GM23338 (cell line): Measurements from ENCODE around the gene GAPT. TPM values are rescaled to one million over a fixed set of nuclear protein-coding genes. Genes with fewer than 3 reads are reported as not detected.

Experiments
- ATAC-seq: fragments of 200-7000 bp; cut with Tn5 transposase; 3 replicates; pipeline ENCODE4 v1.9.1; 2020
- DNase-seq: peaks from one replicate; pipeline ENCODE4 v3.0.0-alpha.2; 2015; ENCODE audit warnings: low spot score
- H2AFZ ChIP-seq: fragments of 200-600 bp; sonication (generic); 2 replicates; pipeline ENCODE4 v1.8.0; 2016; ENCODE audit warnings: antibody characterized with exemption, mild to moderate bottlenecking, moderate library complexity
- H3F3A ChIP-seq: fragments of 200-600 bp; sonication (generic); replicated peaks from 2 replicates; pipeline ENCODE4 v1.8.0; 2017; ENCODE audit warnings: antibody characterized with exemption, mixed run types, low read depth
- H3K27ac ChIP-seq: fragments of 200-600 bp; sonication (generic); 2 replicates; pipeline ENCODE4 v1.6.1; 2016; ENCODE audit warnings: low read depth
- H3K27me3 ChIP-seq: fragments of 200-600 bp; sonication (generic); 2 replicates; pipeline ENCODE4 v1.8.0; 2016; ENCODE audit warnings: mild to moderate bottlenecking, mixed run types, moderate library complexity; ENCODE audit not compliant: insufficient read depth
- H3K36me3 ChIP-seq: fragments of 200-600 bp; sonication (generic); 2 replicates; pipeline ENCODE4 v1.8.0; 2016; ENCODE audit warnings: mild to moderate bottlenecking; ENCODE audit not compliant: insufficient read depth
- H3K4me1 ChIP-seq: fragments of 200-600 bp; sonication (generic); 2 replicates; pipeline ENCODE4 v1.8.0; 2016; ENCODE audit warnings: mild to moderate bottlenecking, moderate library complexity; ENCODE audit not compliant: insufficient read depth
- H3K4me2 ChIP-seq: fragments of 200-600 bp; sonication (generic); 2 replicates; pipeline ENCODE4 v1.7.1; 2017; ENCODE audit warnings: mixed run types
- H3K4me3 ChIP-seq: fragments of 200-600 bp; sonication (generic); 2 replicates; pipeline ENCODE4 v1.6.1; 2016; ENCODE audit warnings: mixed run types
- H3K79me2 ChIP-seq: fragments of 200-600 bp; sonication (generic); replicated peaks from 2 replicates; pipeline ENCODE4 v1.8.0; 2017; ENCODE audit warnings: mild to moderate bottlenecking; ENCODE audit not compliant: insufficient read depth
- H3K9me2 ChIP-seq: fragments of 200-600 bp; sonication (generic); 2 replicates; pipeline ENCODE4 v1.8.0; 2017; ENCODE audit not compliant: insufficient read depth
- H4K20me1 ChIP-seq: fragments of 200-600 bp; sonication (generic); replicated peaks from 2 replicates; pipeline ENCODE4 v1.8.0; 2017; ENCODE audit warnings: mild to moderate bottlenecking; ENCODE audit not compliant: insufficient read depth
- H3K27ac Mint-ChIP-seq: 2 replicates; pipeline ENCODE4 v1.8.0; 2020; ENCODE audit warnings: inconsistent platforms, mild to moderate bottlenecking, moderate library complexity, mixed read lengths
- H3K27me3 Mint-ChIP-seq: 3 replicates; pipeline ENCODE4 v1.8.0; 2022; ENCODE audit warnings: low read depth, mild to moderate bottlenecking, moderate library complexity, mixed read lengths, inconsistent platforms; ENCODE audit not compliant: insufficient read depth, poor library complexity
- H3K36me3 Mint-ChIP-seq: 3 replicates; pipeline ENCODE4 v1.8.0; 2021; ENCODE audit warnings: low read depth, mild to moderate bottlenecking, inconsistent platforms, moderate library complexity, mixed read lengths
- H3K4me1 Mint-ChIP-seq: 3 replicates; pipeline ENCODE4 v1.8.0; 2020; ENCODE audit warnings: mild to moderate bottlenecking, inconsistent platforms, mixed read lengths
- H3K4me3 Mint-ChIP-seq: 3 replicates; pipeline ENCODE4 v1.8.0; 2021; ENCODE audit warnings: moderate library complexity, mild to moderate bottlenecking, inconsistent platforms, mixed read lengths
- H3K9me3 Mint-ChIP-seq: 3 replicates; pipeline ENCODE4 v1.8.0; 2020; ENCODE audit warnings: moderate library complexity, mild to moderate bottlenecking, inconsistent platforms, mixed read lengths
- CREB1 ChIP-seq: fragments of 250-450 bp; sonication (Bioruptor Pico); IDR thresholded peaks from 2 replicates; pipeline ENCODE4 v1.5.0; 2020; ENCODE audit warnings: low read depth, mild to moderate bottlenecking, moderate library complexity
- EZH2 ChIP-seq: fragments of 200-600 bp; sonication (generic); IDR thresholded peaks from one replicate; pipeline ENCODE4 v1.8.0; 2017; ENCODE audit warnings: antibody characterized with exemption, mild to moderate bottlenecking, low read depth; ENCODE audit not compliant: unreplicated experiment
- EZH2phosphoT487 ChIP-seq: fragments of 200-600 bp; sonication (generic); IDR thresholded peaks from one replicate; pipeline ENCODE4 v1.8.1; 2018; ENCODE audit warnings: antibody characterized with exemption; ENCODE audit not compliant: unreplicated experiment
- JUNB ChIP-seq: IDR thresholded peaks from one replicate; pipeline ENCODE4 v1.6.1; 2016; ENCODE audit warnings: antibody characterized with exemption; ENCODE audit not compliant: unreplicated experiment
- NANOG ChIP-seq: IDR thresholded peaks from 2 replicates; pipeline ENCODE4 v1.6.1; 2016; ENCODE audit warnings: antibody characterized with exemption, borderline replicate concordance
- POLR2AphosphoS5 ChIP-seq: IDR thresholded peaks from 2 replicates; pipeline ENCODE4 v1.6.1; 2016; ENCODE audit warnings: antibody characterized with exemption, low read depth
- STAT1 ChIP-seq: IDR thresholded peaks from one replicate; pipeline ENCODE4 v1.6.1; 2016; ENCODE audit warnings: antibody characterized with exemption; ENCODE audit not compliant: unreplicated experiment
- ZNF114 ChIP-seq: fragments of 250-450 bp; sonication (Bioruptor Pico); IDR thresholded peaks from 2 replicates; pipeline ENCODE4 v1.5.0; 2020; ENCODE audit warnings: mild to moderate bottlenecking, moderate library complexity
- ZNF331 ChIP-seq: fragments of 250-450 bp; sonication (Bioruptor Pico); IDR thresholded peaks from 2 replicates; pipeline ENCODE4 v1.5.0; 2020; ENCODE audit warnings: low read depth, mild to moderate bottlenecking, moderate library complexity
- polyA plus RNA-seq: library from polyadenylated mRNA; unstranded; fragments of >200 nt; fragmentation: Nextera tagmentation; extraction: Ambion mirVana; gene quantifications from 2 replicates; pipeline ENCODE4 v1.2.1, GENCODE V29; 2016
- total RNA-seq: library from RNA; depleted of rRNA; stranded (reverse); fragments of >200 nt; shearing (Covaris generic); gene quantifications from 2 replicates; pipeline ENCODE4 v1.2.3, GENCODE V29; 2014
- TF ChIP-seq, protein P1 (sequence below), 2 experiments: fragments of 200-600 bp in 1 of 2; sonication (generic) in 1 of 2; conservative IDR thresholded peaks; 2 replicates each; pipeline versions ENCODE4 v1.5.1 to v1.6.1; 2016 to 2017; ENCODE audit warnings: antibody characterized with exemption in 2 of 2, low read depth in 2 of 2, mild to moderate bottlenecking in 2 of 2, moderate library complexity in 1 of 2
- TF ChIP-seq, protein P2 (sequence below): fragments of 250-450 bp; sonication (Bioruptor Pico); IDR thresholded peaks from 2 replicates; pipeline ENCODE4 v1.5.0; 2020; ENCODE audit warnings: mild to moderate bottlenecking, moderate library complexity
- TF ChIP-seq, protein P3 (sequence below): IDR thresholded peaks from 2 replicates; pipeline ENCODE4 v1.6.1; 2016; ENCODE audit warnings: antibody characterized with exemption
- TF ChIP-seq, protein P4 (sequence below): IDR thresholded peaks from one replicate; pipeline ENCODE4 v1.6.1; 2018; ENCODE audit warnings: antibody characterized with exemption; ENCODE audit not compliant: unreplicated experiment

Gene GAPT
- total and polyA plus RNA-seq, 2 experiments from 2014 or later, result not detected

DNA sequence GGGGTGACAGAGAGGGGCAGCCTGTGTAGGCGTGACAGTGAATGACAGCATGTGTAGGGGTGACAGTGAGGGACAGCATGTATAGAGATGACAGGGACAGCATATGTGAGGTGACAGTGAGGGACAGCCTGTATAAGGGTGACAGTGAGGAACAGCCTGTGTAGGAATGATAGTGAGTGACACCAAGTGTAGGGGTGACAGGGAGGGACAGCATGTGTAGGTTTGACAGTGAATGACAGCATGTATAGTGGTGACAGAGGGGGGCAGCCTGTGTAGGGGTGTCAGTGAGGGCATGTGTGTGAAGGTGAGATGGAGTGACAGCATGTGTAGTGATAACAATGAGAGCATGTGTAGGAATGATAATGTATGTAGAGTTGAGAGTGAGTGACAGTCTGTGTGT, 8.7 kb upstream of the GAPT start:
- Mint-ChIP-seq H3K4me1 (no peaks in the 10 kb centered on the region; the same call in 2 of the 3 replicates), H3K27ac (no peak overlapping the region), H3K27me3 (peaks cover 3% of the 10 kb centered on the region), H3K9me3 (no peaks in the 10 kb centered on the region), H3K4me3 (no peak overlapping the region), H3K36me3 (no peaks in the 10 kb centered on the region)
- no peak for DNase-seq
- TF ChIP-seq JUNB, result no peak
- TF ChIP-seq, protein P1, sequence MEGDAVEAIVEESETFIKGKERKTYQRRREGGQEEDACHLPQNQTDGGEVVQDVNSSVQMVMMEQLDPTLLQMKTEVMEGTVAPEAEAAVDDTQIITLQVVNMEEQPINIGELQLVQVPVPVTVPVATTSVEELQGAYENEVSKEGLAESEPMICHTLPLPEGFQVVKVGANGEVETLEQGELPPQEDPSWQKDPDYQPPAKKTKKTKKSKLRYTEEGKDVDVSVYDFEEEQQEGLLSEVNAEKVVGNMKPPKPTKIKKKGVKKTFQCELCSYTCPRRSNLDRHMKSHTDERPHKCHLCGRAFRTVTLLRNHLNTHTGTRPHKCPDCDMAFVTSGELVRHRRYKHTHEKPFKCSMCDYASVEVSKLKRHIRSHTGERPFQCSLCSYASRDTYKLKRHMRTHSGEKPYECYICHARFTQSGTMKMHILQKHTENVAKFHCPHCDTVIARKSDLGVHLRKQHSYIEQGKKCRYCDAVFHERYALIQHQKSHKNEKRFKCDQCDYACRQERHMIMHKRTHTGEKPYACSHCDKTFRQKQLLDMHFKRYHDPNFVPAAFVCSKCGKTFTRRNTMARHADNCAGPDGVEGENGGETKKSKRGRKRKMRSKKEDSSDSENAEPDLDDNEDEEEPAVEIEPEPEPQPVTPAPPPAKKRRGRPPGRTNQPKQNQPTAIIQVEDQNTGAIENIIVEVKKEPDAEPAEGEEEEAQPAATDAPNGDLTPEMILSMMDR (conservative IDR thresholded peaks at IDR 0.05; ENCODE audit: low read depth in 2 of 2), result no peak
- no peak for TF ChIP-seq CREB1 (CRISPR knock-in tag)
- no peak for TF ChIP-seq POLR2AphosphoS5
- TF ChIP-seq ZNF114 (CRISPR knock-in tag), result no peak
- TF ChIP-seq, protein P2, sequence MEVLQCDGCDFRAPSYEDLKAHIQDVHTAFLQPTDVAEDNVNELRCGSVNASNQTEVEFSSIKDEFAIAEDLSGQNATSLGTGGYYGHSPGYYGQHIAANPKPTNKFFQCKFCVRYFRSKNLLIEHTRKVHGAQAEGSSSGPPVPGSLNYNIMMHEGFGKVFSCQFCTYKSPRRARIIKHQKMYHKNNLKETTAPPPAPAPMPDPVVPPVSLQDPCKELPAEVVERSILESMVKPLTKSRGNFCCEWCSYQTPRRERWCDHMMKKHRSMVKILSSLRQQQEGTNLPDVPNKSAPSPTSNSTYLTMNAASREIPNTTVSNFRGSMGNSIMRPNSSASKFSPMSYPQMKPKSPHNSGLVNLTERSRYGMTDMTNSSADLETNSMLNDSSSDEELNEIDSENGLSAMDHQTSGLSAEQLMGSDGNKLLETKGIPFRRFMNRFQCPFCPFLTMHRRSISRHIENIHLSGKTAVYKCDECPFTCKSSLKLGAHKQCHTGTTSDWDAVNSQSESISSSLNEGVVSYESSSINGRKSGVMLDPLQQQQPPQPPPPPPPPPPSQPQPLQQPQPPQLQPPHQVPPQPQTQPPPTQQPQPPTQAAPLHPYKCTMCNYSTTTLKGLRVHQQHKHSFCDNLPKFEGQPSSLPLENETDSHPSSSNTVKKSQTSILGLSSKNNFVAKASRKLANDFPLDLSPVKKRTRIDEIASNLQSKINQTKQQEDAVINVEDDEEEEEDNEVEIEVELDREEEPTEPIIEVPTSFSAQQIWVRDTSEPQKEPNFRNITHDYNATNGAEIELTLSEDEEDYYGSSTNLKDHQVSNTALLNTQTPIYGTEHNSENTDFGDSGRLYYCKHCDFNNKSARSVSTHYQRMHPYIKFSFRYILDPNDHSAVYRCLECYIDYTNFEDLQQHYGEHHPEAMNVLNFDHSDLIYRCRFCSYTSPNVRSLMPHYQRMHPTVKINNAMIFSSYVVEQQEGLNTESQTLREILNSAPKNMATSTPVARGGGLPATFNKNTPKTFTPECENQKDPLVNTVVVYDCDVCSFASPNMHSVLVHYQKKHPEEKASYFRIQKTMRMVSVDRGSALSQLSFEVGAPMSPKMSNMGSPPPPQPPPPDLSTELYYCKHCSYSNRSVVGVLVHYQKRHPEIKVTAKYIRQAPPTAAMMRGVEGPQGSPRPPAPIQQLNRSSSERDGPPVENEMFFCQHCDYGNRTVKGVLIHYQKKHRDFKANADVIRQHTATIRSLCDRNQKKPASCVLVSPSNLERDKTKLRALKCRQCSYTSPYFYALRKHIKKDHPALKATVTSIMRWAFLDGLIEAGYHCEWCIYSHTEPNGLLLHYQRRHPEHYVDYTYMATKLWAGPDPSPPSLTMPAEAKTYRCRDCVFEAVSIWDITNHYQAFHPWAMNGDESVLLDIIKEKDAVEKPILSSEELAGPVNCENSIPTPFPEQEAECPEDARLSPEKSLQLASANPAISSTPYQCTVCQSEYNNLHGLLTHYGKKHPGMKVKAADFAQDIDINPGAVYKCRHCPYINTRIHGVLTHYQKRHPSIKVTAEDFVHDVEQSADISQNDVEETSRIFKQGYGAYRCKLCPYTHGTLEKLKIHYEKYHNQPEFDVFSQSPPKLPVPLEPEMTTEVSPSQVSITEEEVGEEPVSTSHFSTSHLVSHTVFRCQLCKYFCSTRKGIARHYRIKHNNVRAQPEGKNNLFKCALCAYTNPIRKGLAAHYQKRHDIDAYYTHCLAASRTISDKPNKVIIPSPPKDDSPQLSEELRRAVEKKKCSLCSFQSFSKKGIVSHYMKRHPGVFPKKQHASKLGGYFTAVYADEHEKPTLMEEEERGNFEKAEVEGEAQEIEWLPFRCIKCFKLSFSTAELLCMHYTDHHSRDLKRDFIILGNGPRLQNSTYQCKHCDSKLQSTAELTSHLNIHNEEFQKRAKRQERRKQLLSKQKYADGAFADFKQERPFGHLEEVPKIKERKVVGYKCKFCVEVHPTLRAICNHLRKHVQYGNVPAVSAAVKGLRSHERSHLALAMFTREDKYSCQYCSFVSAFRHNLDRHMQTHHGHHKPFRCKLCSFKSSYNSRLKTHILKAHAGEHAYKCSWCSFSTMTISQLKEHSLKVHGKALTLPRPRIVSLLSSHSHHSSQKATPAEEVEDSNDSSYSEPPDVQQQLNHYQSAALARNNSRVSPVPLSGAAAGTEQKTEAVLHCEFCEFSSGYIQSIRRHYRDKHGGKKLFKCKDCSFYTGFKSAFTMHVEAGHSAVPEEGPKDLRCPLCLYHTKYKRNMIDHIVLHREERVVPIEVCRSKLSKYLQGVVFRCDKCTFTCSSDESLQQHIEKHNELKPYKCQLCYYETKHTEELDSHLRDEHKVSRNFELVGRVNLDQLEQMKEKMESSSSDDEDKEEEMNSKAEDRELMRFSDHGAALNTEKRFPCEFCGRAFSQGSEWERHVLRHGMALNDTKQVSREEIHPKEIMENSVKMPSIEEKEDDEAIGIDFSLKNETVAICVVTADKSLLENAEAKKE (CRISPR knock-in tag), result no peak
- no peak for TF ChIP-seq STAT1
- no peak for TF ChIP-seq EZH2
- TF ChIP-seq, protein P3, sequence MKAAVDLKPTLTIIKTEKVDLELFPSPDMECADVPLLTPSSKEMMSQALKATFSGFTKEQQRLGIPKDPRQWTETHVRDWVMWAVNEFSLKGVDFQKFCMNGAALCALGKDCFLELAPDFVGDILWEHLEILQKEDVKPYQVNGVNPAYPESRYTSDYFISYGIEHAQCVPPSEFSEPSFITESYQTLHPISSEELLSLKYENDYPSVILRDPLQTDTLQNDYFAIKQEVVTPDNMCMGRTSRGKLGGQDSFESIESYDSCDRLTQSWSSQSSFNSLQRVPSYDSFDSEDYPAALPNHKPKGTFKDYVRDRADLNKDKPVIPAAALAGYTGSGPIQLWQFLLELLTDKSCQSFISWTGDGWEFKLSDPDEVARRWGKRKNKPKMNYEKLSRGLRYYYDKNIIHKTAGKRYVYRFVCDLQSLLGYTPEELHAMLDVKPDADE, result no peak
- no peak for TF ChIP-seq EZH2phosphoT487
- no peak for TF ChIP-seq NANOG
- TF ChIP-seq ZNF331, result no peak
- TF ChIP-seq, protein P4, sequence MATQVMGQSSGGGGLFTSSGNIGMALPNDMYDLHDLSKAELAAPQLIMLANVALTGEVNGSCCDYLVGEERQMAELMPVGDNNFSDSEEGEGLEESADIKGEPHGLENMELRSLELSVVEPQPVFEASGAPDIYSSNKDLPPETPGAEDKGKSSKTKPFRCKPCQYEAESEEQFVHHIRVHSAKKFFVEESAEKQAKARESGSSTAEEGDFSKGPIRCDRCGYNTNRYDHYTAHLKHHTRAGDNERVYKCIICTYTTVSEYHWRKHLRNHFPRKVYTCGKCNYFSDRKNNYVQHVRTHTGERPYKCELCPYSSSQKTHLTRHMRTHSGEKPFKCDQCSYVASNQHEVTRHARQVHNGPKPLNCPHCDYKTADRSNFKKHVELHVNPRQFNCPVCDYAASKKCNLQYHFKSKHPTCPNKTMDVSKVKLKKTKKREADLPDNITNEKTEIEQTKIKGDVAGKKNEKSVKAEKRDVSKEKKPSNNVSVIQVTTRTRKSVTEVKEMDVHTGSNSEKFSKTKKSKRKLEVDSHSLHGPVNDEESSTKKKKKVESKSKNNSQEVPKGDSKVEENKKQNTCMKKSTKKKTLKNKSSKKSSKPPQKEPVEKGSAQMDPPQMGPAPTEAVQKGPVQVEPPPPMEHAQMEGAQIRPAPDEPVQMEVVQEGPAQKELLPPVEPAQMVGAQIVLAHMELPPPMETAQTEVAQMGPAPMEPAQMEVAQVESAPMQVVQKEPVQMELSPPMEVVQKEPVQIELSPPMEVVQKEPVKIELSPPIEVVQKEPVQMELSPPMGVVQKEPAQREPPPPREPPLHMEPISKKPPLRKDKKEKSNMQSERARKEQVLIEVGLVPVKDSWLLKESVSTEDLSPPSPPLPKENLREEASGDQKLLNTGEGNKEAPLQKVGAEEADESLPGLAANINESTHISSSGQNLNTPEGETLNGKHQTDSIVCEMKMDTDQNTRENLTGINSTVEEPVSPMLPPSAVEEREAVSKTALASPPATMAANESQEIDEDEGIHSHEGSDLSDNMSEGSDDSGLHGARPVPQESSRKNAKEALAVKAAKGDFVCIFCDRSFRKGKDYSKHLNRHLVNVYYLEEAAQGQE, result no peak
- H4K20me1 ChIP-seq, result no peaks in the 10 kb centered on the region
- no peak overlapping the region for H3K27ac ChIP-seq
- no peak overlapping the region for H3K4me2 ChIP-seq
- no peaks in the 10 kb centered on the region for H3K9me2 ChIP-seq
- H3K36me3 ChIP-seq, result no peaks in the 10 kb centered on the region
- no peaks in the 10 kb centered on the region for H3K79me2 ChIP-seq
- H3F3A ChIP-seq, result no peaks in the 10 kb centered on the region
- no peak for ATAC-seq
- H3K4me3 ChIP-seq, result no peak overlapping the region
- no peak overlapping the region for H2AFZ ChIP-seq
- H3K4me1 ChIP-seq, result no peaks in the 10 kb centered on the region
- no peaks in the 10 kb centered on the region for H3K27me3 ChIP-seq
